ENCODE measurements around the gene TMEM115. TPM values are rescaled to one million over a fixed set of nuclear protein-coding genes. Genes with fewer than 3 reads are reported as not detected.

Gene TMEM115
- total and polyA plus RNA-seq, 2 of the 13 experiments (the other 11 are each of a cell fraction or from before 2014, with no cell fraction given) = 22.1 to 30.7 TPM

- TF ChIP-seq POGK (CRISPR knock-in tag; conservative IDR thresholded peaks at IDR 0.05) (no peak), ZNF572 (CRISPR knock-in tag; IDR thresholded peaks at IDR 0.05) (no peak), ZNF678 (CRISPR knock-in tag; IDR thresholded peaks at IDR 0.05) (no peak), SPEN (CRISPR knock-in tag; IDR thresholded peaks at IDR 0.05; ENCODE audit: low read depth) (peak; percentile 62), NRL (CRISPR knock-in tag; IDR thresholded peaks at IDR 0.05; ENCODE audit: borderline replicate concordance) (no peak; the same call in 1 of the 2 replicates), NFIB (CRISPR knock-in tag; IDR thresholded peaks at IDR 0.05; ENCODE audit: borderline replicate concordance) (no peak), KDM1A (CRISPR knock-in tag; IDR thresholded peaks at IDR 0.05) (no peak), ZNF282 (IDR thresholded peaks at IDR 0.05; ENCODE audit: partially characterized antibody) (no peak), REXO4 (CRISPR knock-in tag; IDR thresholded peaks at IDR 0.05; ENCODE audit: borderline replicate concordance) (no peak), NR2F6 (IDR thresholded peaks at IDR 0.05) (peak; percentile 57; the same call in 1 of the 2 replicates), NR2F6 (CRISPR knock-in tag; IDR thresholded peaks at IDR 0.05) (peak; percentile 71), RXRB (CRISPR knock-in tag; IDR thresholded peaks at IDR 0.05; ENCODE audit: borderline replicate concordance) (peak; percentile 77), POLR2AphosphoS5 (IDR thresholded peaks at IDR 0.05; ENCODE audit: low read depth, low read length) (peak; percentile 50), ZNF883 (CRISPR knock-in tag; IDR thresholded peaks at IDR 0.05; ENCODE audit: not compliant biosample characterization) (no peak), SP140L (CRISPR knock-in tag; IDR thresholded peaks at IDR 0.05; ENCODE audit: borderline replicate concordance) (no peak), PCBP1 (IDR thresholded peaks at IDR 0.05; ENCODE audit: borderline replicate concordance, low read depth, low read length) (peak; percentile 97), ZNF136 (CRISPR knock-in tag; IDR thresholded peaks at IDR 0.05; ENCODE audit: low read depth) (no peak), ZFP36 (IDR thresholded peaks at IDR 0.05; ENCODE audit: borderline replicate concordance, low read depth, low read length, partially characterized antibody) (no peak), ASH2L (IDR thresholded peaks at IDR 0.05; ENCODE audit: insufficient read length, low read depth, low read length) (peak; percentile 92), TERF1 (CRISPR knock-in tag; IDR thresholded peaks at IDR 0.05) (no peak), ZNF512B (CRISPR knock-in tag; IDR thresholded peaks at IDR 0.05; ENCODE audit: borderline replicate concordance) (no peak), ARHGAP35 (CRISPR knock-in tag; IDR thresholded peaks at IDR 0.05; ENCODE audit: borderline replicate concordance) (no peak), ZNF792 (CRISPR knock-in tag; IDR thresholded peaks at IDR 0.05) (no peak), BATF2 (CRISPR knock-in tag; IDR thresholded peaks at IDR 0.05) (no peak), ZNF768 (CRISPR knock-in tag; IDR thresholded peaks at IDR 0.05) (peak; percentile 25; the same call in 1 of the 2 replicates)
Measured at GRCh38 chr3:50321336-50322114, 37.8 kb downstream of the TMEM115 start (continued).

Data from HepG2 (cell line).